Measurements from ENCODE around the gene APOA5. TPM values are rescaled to one million over a fixed set of nuclear protein-coding genes. Genes with fewer than 3 reads are reported as not detected.

APOA5 gene
- total and polyA plus RNA-seq, 9 donors = not detected

Other genes starting within 250 kb of the APOA5 start
- 17.8 TPM for gene BUD13, start 18.9 kb downstream of the APOA5 start, total RNA-seq
- 10 to 100 TPM; 17.6 to 23.7 (median 19.6) TPM for gene BUD13, start 18.9 kb downstream of the APOA5 start, polyA plus RNA-seq (ENCODE audit: insufficient read depth in 1 of 8, insufficient read length in 8 of 8, low replicate concordance in 1 of 8)
- gene ZPR1, start 3.9 kb downstream of the APOA5 start, total RNA-seq = 34.3 TPM
- 10 to 100 TPM; 33.8 to 44.4 (median 38.1) TPM for gene ZPR1, start 3.9 kb downstream of the APOA5 start, polyA plus RNA-seq (ENCODE audit: insufficient read depth in 1 of 8, insufficient read length in 8 of 8, low replicate concordance in 1 of 8)
- gene APOA4, start 31.4 kb upstream of the APOA5 start, total RNA-seq = not detected
- 100 to 1,000 TPM in 1 of 8 donors, 10 to 100 TPM in 1, under 1 TPM in 2, not detected in 4; 0.23 to 178 (median 17.1) TPM for gene APOA4, start 31.4 kb upstream of the APOA5 start, polyA plus RNA-seq (ENCODE audit: insufficient read depth in 1 of 8, insufficient read length in 8 of 8, low replicate concordance in 1 of 8)
- gene APOC3, start 38.0 kb upstream of the APOA5 start, total RNA-seq = 0.40 TPM
- 10 to 100 TPM in 2 of 8 donors, 1 to 10 TPM in 1, under 1 TPM in 2, not detected in 3; 0.53 to 36.6 (median 4.3) TPM for gene APOC3, start 38.0 kb upstream of the APOA5 start, polyA plus RNA-seq (ENCODE audit: insufficient read depth in 1 of 8, insufficient read length in 8 of 8, low replicate concordance in 1 of 8)
- gene APOA1, start 45.7 kb upstream of the APOA5 start, total RNA-seq = 2.9 TPM
- 100 to 1,000 TPM in 1 of 8 donors, 10 to 100 TPM in 2, 1 to 10 TPM in 5; 1.4 to 230 (median 3.5) TPM for gene APOA1, start 45.7 kb upstream of the APOA5 start, polyA plus RNA-seq (ENCODE audit: insufficient read depth in 1 of 8, insufficient read length in 8 of 8, low replicate concordance in 1 of 8)

Measured in muscle of leg (tissue), 9 donors.